IPS-11a (cell line): ENCODE data around the gene FNDC5.

Experiments
- H3K4me3 ChIP-seq: one replicate; pipeline ENCODE4 v1.5.1; 2013; ENCODE audit warnings: low read depth, low read length, control low read depth

Gene FNDC5

DNA sequence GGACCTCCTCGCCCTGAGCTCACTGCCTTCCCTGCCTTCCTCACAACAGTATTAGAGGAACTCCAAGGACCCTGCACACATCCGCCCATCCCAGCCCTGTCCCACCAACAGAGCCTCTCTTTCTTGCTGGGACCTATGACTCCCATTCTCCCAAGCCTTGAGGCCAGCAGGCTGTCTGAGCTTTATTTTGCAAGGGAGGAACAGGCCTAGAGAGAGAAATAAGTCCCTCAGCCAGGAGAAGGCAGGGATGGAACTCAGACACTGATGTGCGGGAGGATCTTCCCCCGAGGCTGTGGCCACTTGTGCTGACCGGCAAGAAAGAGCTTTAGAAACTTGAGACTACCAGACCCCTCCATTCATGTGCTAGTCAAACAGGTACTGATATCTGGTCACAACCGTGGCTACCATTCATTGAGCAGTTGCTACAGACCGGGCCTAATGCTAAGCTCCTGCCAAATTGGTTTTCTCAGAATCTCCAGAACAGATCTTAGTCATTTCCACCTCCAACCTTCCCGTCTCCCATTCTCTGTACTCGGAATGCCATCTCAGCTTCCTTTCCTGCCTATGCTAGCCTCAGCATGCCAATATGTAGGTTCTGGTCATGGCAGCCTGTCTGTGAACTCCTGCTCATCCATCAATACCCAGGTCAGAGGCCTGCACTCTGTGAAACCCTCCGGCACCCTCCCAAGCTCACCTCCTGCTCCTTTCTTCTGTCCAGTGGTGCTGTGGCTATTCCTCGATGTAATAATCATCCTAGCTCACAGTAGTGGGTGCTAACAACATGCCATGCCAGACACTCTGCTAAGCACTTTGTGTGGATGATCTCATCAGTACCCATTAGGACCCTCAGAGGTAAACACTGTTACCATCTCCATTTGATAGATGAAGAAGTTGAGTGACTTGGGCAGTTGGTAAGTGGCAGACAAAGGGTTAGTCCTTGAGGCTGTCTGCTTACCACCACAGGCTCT, 26.7 kb upstream of the FNDC5 start:
- no peak overlapping the region for H3K4me3 ChIP-seq

DNA sequence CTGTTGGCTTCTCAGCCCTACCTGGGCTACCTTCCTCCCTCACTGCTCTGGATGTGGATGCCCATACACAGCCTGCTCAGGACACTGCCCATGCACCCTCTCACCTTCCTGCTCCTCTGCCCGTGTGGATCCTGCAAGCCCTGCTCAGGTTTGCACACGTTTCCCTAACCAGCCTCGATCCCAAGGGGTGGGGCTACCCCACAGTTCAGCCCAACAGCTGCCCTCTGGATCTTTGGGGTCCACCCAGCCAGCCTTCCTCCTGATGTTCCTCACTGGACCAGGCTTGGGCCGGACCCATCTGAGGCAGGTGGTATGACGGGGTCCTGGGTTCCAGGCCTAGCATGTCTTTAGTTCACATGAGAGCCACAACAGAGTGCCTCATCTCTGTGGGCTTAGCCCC, 25.7 kb upstream of the FNDC5 start:
- no peak overlapping the region for H3K4me3 ChIP-seq

- H3K4me3 ChIP-seq: no peak overlapping the region
Observed at GRCh38 chr1:32895325-32896215, 24.9 kb upstream of the FNDC5 start.

DNA sequence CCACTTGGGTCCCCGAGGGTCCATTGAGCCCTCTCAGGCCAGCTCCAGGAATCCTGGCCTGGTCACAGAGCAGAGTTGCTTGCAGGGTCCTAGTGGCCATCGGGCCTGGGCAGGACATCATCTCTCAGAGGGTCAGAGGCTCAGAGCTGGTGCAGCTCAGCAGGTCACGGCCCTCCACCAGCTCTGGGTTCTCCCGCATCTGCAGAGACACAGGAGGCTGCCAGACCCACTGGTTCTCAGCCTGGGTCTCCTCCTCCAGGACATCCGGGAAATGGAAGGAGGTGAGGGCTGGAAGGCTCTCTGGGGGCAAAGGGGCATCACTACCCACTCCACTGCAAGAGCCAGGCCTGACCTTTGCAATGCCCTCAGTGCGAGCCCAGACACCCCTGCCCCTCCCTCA, 24.0 kb upstream of the FNDC5 start:
- no peak overlapping the region for H3K4me3 ChIP-seq

- H3K4me3 ChIP-seq: peak overlapping the region; percentile 41
Observed at GRCh38 chr1:32894019-32894600, 23.4 kb upstream of the FNDC5 start.

- peak overlapping the region; percentile 56 for H3K4me3 ChIP-seq
Observed at GRCh38 chr1:32893198-32894018, 22.7 kb upstream of the FNDC5 start.

- H3K4me3 ChIP-seq: peak overlapping the region; percentile 56
Observed at GRCh38 chr1:32892368-32893197, 21.9 kb upstream of the FNDC5 start.

- no peak overlapping the region for H3K4me3 ChIP-seq
Observed at GRCh38 chr1:32891630-32892029, 20.9 kb upstream of the FNDC5 start.

DNA sequence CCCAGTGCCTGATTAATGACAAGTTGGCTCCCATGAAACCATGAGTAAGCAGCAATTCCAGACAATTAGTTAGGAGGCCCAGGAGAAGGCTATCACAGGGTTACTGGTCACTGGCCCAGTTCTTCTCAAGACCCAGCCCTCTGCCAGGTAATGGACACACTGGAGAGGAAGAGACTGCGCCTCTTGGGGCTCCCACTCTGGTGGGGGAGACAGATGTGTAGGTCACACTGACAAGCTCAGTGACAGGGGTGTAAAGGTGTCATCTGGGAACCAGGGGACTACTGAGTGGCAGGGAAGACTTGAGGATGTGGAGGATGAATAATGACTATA, 20.5 kb upstream of the FNDC5 start:
- H3K4me3 ChIP-seq: no peak overlapping the region

- no peak overlapping the region for H3K4me3 ChIP-seq
Observed at GRCh38 chr1:32890516-32891240, 20.0 kb upstream of the FNDC5 start.

DNA sequence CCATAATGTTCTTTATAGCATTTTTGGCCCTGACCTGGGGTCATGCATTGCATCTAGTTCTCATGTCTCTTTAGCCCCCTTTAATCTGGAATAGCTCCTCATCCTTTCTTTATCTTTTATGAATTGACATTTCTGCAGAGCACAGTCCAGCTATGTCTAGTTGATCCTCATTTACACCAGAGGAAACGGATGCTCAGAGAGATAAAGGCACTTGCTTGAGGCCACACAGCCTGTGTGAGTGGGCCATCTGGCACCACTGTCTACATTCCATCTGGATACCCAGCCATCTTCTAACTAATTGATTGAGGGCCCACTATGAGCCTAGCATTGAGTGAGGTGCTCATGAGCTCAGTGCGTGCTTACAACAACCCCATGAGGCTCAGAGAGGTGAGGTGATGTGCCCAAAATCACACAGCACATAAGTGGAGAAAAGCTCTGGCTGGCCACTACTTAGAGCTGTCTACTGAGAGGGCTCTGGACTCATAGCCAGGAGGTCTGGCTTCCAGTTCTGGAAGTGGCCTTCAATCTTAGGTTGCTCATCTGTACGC, 19.1 kb upstream of the FNDC5 start:
- H3K4me3 ChIP-seq: no peak overlapping the region

- H3K4me3 ChIP-seq: no peak overlapping the region
Observed at GRCh38 chr1:32888677-32889420, 18.1 kb upstream of the FNDC5 start.

DNA sequence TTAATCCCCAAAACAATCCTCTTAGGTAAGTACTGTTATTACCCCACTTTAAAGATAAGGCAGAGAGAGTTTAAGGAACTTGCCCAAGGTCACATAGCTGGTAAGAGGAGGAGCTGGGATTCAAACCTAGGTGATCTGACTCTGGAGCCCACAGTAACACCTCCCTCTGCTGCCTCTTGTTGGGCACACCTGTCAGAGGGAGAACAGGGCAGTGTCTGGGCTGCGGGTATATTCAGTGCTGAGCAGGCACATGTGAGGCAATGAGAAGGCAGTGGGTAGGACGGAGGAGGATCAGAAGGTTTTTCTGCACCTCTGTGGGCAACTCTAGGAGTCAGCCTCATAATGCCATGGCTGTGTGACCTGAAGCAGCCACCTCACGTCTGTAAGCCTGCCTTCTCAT, 17.4 kb upstream of the FNDC5 start:
- no peak overlapping the region for H3K4me3 ChIP-seq

DNA sequence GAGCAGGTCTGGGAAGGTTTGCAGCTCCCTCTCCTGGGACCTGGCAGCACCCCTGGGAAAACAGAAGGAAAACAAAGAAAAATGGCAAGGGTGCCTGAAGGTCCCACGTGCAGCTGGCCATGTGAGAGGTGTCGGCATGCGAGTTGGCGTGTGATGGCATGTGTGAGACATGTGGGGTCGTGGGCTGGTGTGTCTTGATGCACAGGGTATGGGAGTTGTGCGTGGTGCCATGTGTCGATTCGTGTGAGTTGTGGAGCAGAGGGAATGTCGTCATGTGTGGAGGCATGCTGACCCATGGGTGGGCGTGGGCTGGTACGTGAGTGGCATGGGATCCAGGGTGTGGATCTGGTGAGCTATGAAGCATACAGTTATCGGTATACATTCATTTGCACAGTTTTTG, 16.9 kb upstream of the FNDC5 start:
- H3K4me3 ChIP-seq: no peak overlapping the region

GRCh38 chr1:32886828-32887414, 16.2 kb upstream of the FNDC5 start:
- H3K4me3 ChIP-seq: no peak overlapping the region

DNA sequence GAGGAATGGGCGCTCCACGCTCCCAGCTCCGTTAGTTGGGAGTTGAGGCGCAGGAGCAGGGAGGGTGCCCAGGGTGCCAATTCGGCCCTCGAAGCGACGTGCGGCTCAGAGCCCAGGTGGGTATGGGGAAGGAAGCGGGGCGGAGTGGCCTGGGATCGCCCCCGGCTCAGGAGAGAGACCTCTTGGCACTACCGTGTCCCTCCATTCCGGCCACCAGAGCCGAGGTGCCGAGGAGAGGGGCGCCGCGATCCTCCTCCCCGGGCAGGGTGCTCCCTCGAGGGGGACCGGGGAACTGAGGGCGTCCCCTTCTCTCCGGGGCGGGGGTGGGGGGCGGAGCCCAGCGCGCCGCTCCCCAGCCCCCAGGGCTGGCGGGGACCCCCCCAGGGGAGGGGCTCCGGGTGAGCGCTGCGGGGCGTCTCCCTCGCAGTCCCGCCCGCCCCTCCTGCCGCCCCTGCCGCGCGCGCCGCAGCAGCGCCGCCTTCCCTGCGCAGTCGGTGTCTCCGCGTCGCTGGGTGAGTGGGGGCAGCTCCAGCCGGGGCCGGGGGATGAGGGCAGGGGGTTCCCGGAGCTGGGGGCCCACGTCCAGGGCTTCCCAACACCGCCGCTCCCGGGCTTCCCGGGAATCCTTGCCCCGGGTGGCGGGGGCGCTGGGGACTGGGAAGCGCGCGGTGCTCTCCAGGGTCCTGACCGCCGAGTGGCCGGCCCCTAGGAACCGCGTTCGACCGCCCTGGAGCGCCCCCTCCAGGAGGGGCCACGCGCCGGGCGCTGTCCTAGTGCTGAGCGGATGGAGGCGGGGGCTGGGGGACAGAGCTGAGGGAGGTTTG, 15.5 kb upstream of the FNDC5 start, which contains the start of gene HPCA:
Gene HPCA, plus strand, starts transcription at position 488 of the 824 bp plus-strand sequence. CDS start 2,408 bp downstream, outside the sequence.
- no peak within 1 kb of the TSS for H3K4me3 ChIP-seq

- H3K4me3 ChIP-seq: no peak overlapping the region
Observed at GRCh38 chr1:32885676-32886003, 14.9 kb upstream of the FNDC5 start.
